VCaP (cell line): ENCODE results near the gene DNAJB6.

ENCODE experiments used
- H3K27ac ChIP-seq: fragments of 450-650 bp; 2 replicates; pipeline ENCODE4 v1.5.1; 2017
- CTCF ChIP-seq: fragments of 450-650 bp; conservative IDR thresholded peaks from 2 replicates; pipeline ENCODE4 v1.5.1; 2017; ENCODE audit warnings: mild to moderate bottlenecking, moderate library complexity

DNAJB6 gene

GRCh38 chr7:157460721-157461120 lies 123.9 kb downstream of the DNAJB6 start:
- no peak for TF ChIP-seq CTCF
- H3K27ac ChIP-seq, result no peak overlapping the region

- no peak for TF ChIP-seq CTCF
- H3K27ac ChIP-seq, result peak overlapping the region; percentile 49
These were observed 125.0 kb downstream of the DNAJB6 start for GRCh38 chr7:157461573-157462418.

- peak overlapping the region; percentile 49 for H3K27ac ChIP-seq
- no peak for TF ChIP-seq CTCF
These were observed 125.6 kb downstream of the DNAJB6 start for GRCh38 chr7:157462419-157462771.

- peak overlapping the region; percentile 49; the same call in 1 of the 2 replicates for H3K27ac ChIP-seq
- TF ChIP-seq CTCF, result no peak
These were observed 126.0 kb downstream of the DNAJB6 start for GRCh38 chr7:157462840-157463239.

GRCh38 chr7:157463245-157463644 lies 126.4 kb downstream of the DNAJB6 start:
- H3K27ac ChIP-seq, result no peak overlapping the region
- TF ChIP-seq CTCF, result no peak

GRCh38 chr7:157464111-157464970 lies 127.5 kb downstream of the DNAJB6 start:
- no peak for TF ChIP-seq CTCF
- no peak overlapping the region for H3K27ac ChIP-seq
